ENCODE measurements around the gene AASDH.

DNA sequence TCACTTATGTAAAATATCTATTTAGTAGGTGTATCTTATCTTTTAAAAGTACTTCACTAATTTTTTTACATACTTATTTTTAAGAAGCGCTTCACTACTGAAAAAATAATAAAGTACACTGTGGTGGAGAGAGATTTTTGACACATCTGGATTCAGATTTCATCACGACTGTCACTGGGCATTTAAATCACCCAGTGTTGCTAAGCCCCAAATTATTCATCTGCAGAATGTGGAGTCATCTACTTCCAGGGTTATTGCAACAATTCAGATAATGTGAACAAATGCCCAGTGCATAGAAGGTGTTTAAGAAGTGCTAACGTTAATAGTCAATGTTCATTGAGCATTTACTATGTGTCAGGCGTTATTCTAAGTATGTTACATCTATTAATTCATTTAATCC lies 41.8 kb downstream of the AASDH start:
- TF ChIP-seq CTCF (IDR thresholded peaks at IDR 0.05) (no peak), POLR2AphosphoS5 (IDR thresholded peaks at IDR 0.05) (no peak)

All from stomach (tissue), 4 donors.